HG02588 (cell line): ENCODE results near the gene TMEM19.

ENCODE experiments used
- ATAC-seq: cut with Tn5 transposase; IDR thresholded peaks from one replicate; pipeline ENCODE4 v1.9.1; 2021; ENCODE audit warnings: mild to moderate bottlenecking, moderate library complexity; ENCODE audit not compliant: unreplicated experiment

Gene TMEM19

DNA sequence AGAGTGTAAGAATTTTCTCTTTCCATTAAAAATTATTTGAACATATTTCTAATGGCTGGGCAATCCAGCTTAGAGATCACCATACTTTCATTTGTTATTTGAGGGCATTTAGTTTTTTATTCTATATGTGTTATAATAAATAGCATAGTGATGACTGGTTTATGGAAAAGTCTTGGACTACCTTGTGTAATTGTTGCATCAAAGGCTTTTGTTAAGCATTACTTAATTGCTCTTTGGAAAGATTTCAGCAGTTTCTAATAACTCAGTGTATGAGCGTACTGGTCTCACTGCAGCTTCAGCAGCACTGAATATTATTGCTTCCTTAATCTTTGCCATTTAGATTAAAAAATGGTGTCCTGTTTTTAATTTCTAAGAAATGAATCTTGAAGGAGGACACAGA, 22.8 kb downstream of the TMEM19 start:
- no peak for ATAC-seq

DNA sequence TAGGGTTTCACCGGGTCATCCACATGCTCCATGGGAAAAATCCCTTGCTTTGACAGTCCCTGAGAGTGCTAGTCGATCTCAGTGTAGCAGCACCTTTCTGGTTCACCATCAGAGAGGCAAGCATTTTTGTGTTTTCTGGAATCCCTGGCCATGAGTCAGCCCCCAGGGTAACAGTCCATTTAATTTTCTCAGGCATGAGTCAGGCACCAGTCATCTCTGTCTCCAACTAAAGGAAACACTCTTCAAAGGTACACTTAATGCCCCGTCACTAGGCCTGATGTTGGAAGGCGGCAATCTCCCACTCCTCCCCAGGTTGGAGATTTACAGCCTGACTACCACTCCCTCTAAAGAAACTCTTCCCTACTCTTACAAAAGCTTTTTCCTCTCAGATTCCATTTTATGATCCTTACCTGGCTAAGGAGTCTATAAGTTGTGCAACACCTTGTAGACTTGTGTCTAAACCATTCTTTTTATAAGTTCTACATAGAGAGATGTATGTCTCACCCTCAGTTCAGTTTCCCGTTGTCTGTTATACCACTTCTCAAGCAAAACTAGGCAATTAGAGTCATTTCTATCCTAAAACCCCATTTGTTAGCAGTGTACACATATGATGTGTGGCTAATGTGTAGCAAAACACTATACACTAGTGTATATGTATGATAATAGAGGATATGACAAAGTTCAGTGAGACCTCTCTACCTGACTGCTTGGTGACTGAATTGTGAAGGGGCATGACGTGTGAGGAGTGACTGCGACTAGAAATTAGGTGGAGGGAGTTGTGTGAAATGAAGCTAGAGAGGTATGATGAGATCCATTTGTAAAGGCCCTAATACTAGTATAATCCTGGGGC, 24.6 kb downstream of the TMEM19 start:
- ATAC-seq = no peak

DNA sequence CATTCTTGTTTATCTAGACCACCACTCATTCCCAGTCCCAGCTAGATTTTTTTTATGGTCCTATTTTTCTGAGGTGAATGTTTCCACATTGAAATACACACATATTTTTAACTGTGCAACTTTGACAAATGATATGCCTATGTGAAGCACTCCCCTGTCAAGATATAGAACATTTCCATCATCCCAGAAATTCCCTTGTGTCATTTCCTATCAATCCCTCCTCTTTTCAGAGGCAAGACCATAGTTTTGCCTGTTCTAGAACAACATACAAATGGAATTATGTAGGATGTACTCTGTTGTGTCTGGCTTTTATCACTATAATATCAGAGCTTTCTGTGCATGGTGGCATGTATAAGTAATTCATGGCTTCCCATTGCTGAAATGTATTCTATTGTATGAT, 32.7 kb downstream of the TMEM19 start:
- ATAC-seq = no peak

DNA sequence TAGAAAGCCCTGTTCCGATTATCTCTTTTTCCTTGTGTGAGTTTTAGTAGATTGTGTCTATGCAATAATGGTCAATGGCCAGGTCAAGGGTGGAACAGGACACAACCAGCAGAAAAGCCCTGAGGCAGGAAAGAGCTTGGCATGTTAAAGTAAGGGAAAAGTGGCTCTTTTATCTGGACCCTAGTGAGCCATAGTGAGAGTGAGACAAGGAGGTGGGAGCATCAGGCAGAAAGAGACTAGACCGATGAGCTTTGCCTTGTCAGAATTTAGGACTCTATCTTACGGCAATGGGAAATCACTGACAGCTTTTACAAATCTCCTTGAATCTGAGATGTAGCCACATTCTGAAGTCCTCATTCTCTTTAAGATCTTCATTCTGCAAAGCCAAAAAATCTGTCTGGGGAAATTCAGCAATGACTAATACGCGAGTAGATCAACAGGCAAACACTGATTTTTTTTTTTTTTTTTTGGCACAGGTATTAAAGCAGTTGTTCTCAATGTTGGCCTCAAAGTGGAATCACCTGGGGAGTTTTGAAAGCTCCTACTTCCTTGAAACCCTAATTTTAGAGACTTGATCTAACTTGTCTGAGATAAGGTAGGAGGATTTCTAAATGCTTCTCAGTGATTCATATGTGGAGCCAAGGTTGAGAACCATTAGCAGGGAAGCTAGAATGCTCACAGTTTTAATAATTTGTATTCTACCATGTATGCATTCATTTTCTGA, 33.9 kb downstream of the TMEM19 start:
- no peak for ATAC-seq

DNA sequence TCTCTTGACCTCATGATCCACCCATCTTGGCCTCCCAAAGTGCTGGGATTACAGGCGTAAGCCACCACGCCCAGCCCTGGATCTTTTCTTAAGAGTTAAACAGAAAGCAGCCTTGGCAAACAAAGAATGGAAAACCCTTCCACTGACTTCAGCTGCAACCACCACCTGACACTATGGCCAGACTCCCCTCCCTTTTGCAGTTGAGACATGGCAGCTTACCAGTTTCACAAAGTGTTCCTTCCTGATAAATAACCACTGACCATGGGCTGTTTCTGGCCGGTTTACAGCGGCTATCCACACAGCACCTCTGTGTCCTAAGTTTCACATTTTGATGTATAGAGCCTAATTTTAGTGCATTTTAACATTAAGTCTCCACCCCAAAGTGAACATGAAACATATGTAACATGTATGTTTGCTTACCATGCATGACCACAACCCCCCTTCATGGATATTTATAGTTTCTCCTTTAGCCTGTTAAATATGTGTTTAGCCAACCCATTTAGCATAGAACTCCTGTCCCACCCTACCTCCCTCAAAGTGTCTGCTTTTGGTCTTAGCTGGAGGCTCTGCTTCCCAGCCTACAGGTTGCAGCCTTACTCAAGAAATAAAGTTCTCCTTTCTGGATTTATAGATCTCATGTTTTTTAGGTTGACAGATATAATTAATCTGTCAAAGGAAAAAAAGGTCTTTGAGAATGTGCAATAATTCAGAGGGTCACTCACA, 36.1 kb downstream of the TMEM19 start:
- no peak for ATAC-seq

DNA sequence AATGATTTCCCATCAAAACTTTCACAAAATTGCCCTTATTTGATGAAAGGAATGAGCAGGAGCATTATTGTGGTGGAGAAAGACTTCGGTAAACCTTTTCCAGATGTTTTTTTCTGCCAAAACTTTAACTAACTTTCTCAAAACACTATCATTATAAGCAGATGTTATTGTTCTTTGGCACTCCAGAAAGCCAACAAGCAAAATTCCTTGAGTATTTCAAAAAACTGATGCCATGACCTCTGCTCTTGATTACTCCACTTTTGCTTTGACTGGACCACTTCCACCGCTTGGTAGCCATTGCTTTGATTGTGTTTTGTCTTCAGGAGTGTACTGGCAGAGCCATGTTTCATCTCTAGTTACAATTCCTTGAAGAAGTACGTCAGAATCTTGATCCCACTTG, 39.1 kb downstream of the TMEM19 start:
- no peak for ATAC-seq

DNA sequence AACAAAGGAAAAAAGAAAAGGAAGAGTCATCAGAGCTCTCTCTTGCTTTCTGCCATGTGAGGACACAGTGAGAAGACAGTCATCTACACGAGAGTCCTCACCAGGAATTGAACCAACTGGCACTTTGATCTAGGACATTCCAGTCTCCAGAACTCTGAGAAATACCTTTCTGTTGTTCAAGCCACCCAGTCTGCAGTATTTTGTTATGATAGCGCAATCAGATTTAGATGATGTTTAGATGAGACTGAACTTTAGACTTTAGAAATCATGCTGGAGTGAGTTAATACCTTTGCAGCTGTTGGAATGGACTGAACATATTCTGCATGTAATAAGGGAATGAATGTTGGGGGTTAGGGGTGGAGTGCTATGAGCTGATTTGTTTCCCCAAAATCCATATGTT, 40.7 kb downstream of the TMEM19 start:
- no peak for ATAC-seq

DNA sequence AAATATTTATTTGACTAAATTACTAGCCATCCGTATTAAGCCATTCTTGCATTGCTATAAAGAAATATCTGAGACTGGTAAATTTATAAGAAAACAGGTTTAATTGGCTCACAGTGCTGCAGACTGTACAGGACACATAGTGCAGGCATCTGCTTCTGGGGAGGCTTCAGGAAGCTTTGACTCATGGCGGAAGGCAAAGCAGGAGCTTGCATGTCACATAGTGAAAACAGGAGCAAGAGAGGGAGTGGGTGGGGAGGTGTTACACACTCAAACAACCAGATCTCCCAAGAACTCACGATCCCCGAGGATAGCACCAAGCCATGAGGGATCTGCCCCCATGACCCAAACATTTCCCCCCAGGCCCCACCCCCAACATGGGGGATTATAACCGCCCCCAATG, 42.1 kb downstream of the TMEM19 start:
- no peak for ATAC-seq

DNA sequence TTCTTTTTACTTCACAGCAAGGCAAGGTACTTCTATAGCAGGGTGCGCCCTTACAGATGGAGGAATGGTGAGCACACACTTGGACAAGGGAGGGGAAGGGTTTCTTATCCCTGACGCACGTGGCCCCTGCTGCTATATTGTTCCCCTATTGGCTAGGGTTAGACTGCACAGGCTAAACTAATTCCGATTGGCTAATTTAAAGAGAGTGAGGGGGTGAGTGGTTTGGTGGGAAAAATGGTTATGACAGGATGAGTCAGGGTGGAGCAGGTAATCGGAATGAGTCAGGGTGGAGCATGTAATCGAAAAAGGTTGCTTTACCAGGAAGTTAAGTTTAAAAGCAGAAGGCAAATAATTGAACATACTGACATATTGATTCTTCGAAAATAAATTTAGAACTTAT, 45.1 kb downstream of the TMEM19 start:
- ATAC-seq = no peak

DNA sequence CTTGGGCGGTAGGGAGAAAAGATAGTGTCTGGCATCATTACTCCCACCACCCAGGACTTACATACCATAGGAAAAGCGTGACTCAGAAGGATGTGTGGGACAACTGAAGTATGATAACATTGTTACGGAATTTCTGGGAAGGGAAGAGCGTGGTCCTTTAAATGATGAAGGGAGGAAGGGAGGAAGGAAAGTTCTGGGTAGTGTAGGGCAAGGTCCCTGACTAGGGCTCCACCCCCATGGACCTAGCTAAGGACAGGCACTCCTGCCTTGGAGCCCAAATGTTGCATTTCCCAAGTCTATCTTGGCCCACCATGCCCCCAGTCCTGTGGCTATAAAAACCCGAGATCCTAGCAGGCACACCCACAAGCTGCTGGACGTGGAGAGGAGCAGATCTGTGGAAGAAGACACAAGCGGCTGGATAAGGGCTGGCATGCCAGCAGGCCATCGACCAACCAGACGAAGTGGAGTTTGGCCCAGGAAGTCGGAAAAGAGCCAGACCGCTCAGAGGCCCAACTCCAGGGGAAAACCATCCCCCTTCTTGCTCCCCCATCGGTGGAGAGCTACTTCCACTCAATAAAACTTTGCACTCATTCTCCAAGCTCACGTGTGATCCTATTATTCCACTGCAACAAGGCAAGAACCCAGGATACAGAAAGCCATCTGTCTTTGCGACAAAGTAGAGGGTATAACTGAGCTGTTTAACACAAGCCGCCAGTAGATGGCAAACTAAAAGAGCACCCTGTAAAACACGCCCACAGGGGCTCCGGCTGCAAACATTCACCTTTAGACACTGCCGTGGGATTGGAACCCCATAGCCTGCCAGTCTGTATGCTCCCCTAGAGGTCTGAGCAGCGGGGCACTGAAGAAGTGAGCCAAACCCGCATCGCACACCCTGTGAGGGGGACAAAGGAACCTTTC, 45.8 kb downstream of the TMEM19 start:
- no peak for ATAC-seq

DNA sequence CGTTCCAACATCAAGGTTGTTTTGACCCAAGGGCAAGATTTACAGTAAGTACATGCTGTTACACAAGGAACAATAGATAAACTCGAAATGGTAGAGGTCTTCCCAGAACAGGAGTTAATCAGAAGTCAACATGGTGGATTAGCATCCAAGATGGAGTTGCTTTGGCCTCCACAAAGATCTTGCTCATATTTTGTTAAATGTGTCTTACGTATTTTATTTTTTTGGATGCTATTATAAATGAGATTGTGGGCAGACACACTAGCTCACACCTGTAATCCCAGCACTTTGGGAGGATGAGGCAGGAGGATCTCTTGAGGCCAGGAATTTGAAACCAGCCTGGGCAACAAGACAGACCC, 46.5 kb downstream of the TMEM19 start:
- no peak for ATAC-seq

DNA sequence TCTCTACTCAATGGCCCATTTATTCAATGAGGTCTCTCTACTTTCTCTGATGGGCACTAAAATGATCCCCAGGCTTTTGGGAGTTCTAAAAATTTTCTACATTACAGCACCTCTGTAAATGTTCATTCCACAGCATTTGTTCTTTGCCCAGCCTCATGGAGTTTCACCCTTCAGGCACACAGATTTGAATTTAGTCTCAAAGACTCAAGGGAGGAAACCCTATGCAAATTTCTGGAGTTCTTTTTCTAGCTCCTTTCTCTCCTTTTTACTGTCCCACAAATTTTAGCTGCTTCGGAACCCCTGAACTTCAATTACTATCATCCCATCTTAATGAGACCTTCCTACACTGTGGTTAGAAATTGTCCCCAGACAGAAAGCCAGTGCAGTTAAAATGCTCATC, 51.3 kb downstream of the TMEM19 start:
- no peak for ATAC-seq

DNA sequence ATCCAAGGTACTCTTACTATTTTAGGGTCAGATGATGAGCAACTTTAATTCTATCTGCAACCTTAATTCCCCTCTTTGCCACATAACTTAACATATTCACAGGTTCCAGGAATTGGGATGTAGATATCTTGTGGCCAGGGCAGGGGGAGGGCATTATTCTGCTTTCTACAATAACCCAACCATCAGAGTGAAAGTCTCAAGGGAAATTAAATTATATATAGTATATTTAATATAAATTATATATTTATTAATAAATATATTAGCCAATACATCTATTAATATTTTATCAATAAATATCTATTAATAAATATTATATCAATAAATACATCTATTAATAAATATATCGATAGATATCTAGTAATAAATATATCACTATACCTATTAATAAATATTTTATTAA, 57.1 kb downstream of the TMEM19 start:
- ATAC-seq = no peak

DNA sequence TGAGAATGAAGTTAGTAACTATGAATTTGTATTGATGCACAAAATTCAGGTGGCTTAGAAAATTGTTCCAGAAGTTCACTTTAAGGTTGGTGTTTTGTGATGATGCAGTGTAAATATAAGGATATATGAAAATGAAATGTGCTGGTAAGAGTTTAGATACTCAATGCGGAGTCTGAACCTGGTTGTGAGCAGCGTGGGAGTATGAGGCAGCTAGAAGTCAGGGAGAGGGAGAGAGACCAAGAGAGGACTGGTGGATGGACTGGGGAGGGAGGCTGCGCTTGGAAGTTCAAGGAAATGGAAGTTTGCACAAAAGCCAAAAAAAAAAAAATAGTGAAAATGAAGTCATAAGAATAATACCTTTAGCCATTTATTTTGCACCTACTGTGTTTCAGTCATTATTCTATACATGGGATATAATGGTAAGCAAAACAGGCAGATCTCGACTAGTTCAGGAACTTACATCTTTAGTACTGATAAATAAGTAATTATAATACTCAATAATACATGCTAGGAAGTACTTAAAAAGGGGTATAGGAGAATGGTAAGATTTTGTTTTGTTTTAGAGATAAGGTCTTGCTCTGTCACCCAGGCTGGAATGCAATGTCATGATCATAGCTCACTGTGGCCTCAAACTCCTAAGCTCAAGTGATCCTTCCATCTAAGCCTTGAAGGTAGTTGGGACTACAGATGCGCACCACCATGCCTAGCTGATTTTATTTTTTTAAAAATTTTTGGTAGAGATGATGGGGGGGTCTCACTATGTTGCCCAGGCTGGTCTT, 58.8 kb downstream of the TMEM19 start:
- no peak for ATAC-seq

DNA sequence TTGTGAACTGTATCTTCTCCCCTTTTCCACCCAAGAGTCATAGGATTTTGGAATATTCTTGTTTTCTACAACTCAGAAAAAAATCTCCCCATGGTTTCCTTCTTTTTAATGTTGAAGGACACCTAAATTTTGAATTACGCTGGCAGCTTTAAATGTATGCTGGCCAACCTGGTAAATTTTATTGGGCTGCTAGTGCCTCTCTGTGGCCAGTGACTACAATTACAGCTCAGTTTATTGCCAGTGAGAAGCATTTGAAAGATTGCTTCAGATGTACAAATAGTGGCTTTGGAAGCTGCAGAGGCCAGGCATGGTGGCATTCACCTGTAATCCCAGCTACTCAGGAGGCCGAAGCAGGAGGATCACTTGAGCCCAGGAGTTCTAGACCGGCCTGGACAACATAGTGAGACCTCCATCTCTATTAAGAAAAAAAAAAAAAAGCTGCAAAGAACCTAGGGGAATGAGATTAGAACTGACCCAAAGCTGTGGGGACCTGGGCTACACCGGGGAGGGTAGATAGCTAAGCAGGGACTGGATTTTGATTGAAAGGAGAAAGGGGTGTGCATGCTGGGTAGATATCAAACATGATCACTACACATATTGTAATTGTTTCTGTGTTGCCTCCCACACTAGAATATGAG, 61.2 kb downstream of the TMEM19 start:
- ATAC-seq = peak; percentile 92

DNA sequence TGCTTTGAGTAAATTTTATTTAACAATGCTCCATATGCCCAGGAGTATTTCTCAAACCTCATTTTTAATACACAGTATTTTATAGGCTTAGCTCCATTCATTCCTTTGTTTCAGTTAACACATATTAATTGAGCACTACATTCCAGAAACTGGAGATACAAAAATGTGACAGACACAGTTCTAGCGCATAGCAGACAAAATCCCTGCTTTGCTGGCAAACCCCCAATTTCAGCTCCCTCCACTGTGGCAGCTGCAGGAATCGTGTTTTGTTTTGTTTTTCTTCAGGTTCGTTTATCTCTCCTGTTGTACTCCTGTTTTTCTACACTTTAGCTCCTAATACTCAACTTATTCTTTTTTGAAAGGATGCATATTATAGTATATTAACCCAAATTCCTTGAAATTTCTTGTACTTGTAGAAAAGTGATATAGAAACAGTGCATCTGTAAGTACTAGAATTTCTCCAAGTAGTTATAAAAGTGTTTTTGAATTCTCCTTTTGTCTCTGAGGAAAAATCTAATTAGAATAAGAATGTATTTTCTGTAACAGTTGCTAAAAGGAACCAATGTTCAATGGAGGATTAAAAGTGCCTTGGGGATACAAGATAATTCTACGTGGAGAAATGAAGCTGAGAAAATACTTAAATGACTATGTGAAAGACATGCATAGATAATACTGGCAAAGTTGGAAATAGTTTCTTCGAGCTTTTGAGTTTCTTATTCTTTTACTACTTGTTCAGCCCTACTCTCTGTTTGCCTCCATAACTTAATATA, 62.4 kb downstream of the TMEM19 start:
- no peak for ATAC-seq

DNA sequence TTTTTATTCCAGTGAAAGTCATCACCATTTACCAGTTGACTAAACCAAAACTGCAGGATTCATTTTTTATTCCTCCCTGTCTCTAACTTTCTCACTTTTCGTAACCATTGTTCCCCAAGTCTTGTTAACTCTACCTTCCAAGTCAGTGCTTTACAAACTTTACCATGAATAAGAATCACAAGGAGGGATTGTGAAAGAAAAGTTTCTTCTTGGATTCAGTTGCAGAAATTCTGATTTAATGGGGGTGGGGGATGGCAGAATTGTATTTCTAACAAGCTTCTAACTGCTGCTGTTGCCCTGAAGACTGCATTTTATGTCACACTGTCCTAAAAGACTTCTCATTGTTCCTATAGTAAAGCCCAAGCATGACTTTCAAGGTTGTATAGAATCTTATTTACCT, 63.8 kb downstream of the TMEM19 start:
- no peak for ATAC-seq

DNA sequence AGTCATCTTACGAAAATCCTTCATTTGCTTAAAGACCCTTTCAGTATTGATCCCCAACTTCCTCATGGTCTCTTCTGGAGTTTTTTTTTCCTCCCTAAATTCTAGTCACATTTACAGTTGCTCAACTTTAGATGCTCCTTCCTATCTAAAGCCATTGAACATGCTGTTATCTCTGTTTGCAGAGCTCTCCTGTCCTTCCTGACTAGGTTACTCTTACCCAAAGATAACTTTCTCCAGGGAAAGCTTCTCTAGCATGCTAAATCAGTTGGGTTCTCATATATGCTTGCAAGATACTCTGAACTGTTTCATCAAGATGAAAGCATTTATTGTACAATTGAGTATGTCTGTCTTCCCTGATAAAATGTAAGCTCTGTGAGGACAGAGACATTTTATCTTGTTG, 67.0 kb downstream of the TMEM19 start:
- ATAC-seq = no peak
